Pons (tissue), 1 donor: ENCODE data around the gene SYK.
A peak's percentile ranks its signal among the peaks of the same experiment; 100 is the strongest.

Experiments
- DNase-seq: peaks from one replicate; pipeline ENCODE4 v3.0.0-alpha.2; 2016; ENCODE audit warnings: low spot score

SYK gene

GRCh38 chr9:90906316-90907055 lies 104.9 kb downstream of the SYK start:
- no peak for DNase-seq

- DNase-seq, result no peak
Observed at GRCh38 chr9:90907056-90907445, 105.4 kb downstream of the SYK start.

GRCh38 chr9:90907790-90908189 lies 106.2 kb downstream of the SYK start:
- no peak for DNase-seq

GRCh38 chr9:90909225-90909624 lies 107.6 kb downstream of the SYK start:
- no peak for DNase-seq

- DNase-seq, result no peak
Observed at GRCh38 chr9:90909747-90910283, 108.2 kb downstream of the SYK start.

GRCh38 chr9:90914196-90914595 lies 112.6 kb downstream of the SYK start:
- DNase-seq, result no peak

GRCh38 chr9:90914868-90915483 lies 113.4 kb downstream of the SYK start:
- DNase-seq, result peak; percentile 55

GRCh38 chr9:90915693-90916092 lies 114.1 kb downstream of the SYK start:
- DNase-seq, result no peak

- DNase-seq, result no peak
Observed at GRCh38 chr9:90916147-90916734, 114.6 kb downstream of the SYK start.

- DNase-seq, result no peak
Observed at GRCh38 chr9:90919883-90920282, 118.3 kb downstream of the SYK start.

- DNase-seq, result peak; percentile 11
Observed at GRCh38 chr9:90921104-90921503, 119.5 kb downstream of the SYK start.

- DNase-seq, result no peak
Observed at GRCh38 chr9:90921969-90922368, 120.3 kb downstream of the SYK start.

- no peak for DNase-seq
Observed at GRCh38 chr9:90925581-90926257, 124.1 kb downstream of the SYK start.

- DNase-seq, result no peak
Observed at GRCh38 chr9:90926936-90927335, 125.3 kb downstream of the SYK start.

GRCh38 chr9:90927496-90927895 lies 125.9 kb downstream of the SYK start:
- no peak for DNase-seq

GRCh38 chr9:90929626-90930025 lies 128.0 kb downstream of the SYK start:
- DNase-seq, result no peak

- no peak for DNase-seq
Observed at GRCh38 chr9:90933468-90933867, 131.8 kb downstream of the SYK start.

- DNase-seq, result no peak
Observed at GRCh38 chr9:90939351-90939750, 137.7 kb downstream of the SYK start.

- DNase-seq, result no peak
Observed at GRCh38 chr9:90940280-90940679, 138.7 kb downstream of the SYK start.

GRCh38 chr9:90941661-90942060 lies 140.0 kb downstream of the SYK start:
- no peak for DNase-seq

- no peak for DNase-seq
Observed at GRCh38 chr9:90942555-90942954, 140.9 kb downstream of the SYK start.

- no peak for DNase-seq
Observed at GRCh38 chr9:90943341-90943740, 141.7 kb downstream of the SYK start.

GRCh38 chr9:90945336-90945735 lies 143.7 kb downstream of the SYK start:
- no peak for DNase-seq
